ENCODE measurements around the gene MRPL33. TPM values are rescaled to one million over a fixed set of nuclear protein-coding genes. Genes with fewer than 3 reads are reported as not detected.
A peak's percentile ranks its signal among the peaks of the same experiment; 100 is the strongest.
"Not testable (repeated sequence)": the region's sequence is repeated elsewhere in the genome, so short reads cannot be mapped to it uniquely, and the experiment has no call there.

Gene MRPL33
- total and polyA plus RNA-seq, 5 donors from 2014 or later: 27.6 to 255 (median 244) TPM

DNA sequence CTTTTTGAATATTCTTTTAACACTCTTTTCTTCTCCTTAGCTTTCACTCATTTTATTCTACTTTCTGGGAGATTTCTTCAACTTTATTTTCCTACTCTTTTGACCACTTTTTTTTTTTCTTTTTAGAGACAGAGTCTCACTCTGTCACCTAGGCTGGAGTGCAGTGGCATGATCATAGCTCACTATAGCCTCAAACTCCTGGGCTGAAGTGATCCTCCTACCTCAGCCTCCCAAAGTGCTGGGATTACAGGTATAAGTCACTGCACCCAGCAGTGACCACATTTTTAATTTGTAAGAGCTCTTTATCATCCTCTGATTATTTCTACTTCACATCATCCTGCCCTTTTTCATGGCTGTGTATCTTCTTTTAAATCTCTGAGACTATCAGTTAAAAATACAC is 26.0 kb upstream of the MRPL33 start:
- H3K4me1 Mint-ChIP-seq; H3K27ac ChIP-seq (ENCODE audit: insufficient read depth, low read length, poor library complexity, severe bottlenecking); H3K36me3 ChIP-seq (ENCODE audit: control insufficient read depth, insufficient read depth, low read length); H3K4me3 ChIP-seq (ENCODE audit: low read depth, low read length); H3K27ac Mint-ChIP-seq; H3K27me3 ChIP-seq (ENCODE audit: control insufficient read depth, insufficient read depth, low read length); H3K4me1 ChIP-seq (ENCODE audit: control insufficient read depth, insufficient read depth, low read length, poor library complexity, severe bottlenecking); DNase-seq; H3K36me3 Mint-ChIP-seq; ATAC-seq (ENCODE audit: low read depth in 2 of 2): not testable (repeated sequence)
- Mint-ChIP-seq H3K9me3 (peaks cover 0 to 12% (median 3%) of the 10 kb centered on the region in 7 donors), H3K4me3 (peak overlapping the region in 1 of 4 donors; percentile 28), H3K27me3 (peaks cover 37% of the 10 kb centered on the region)
- peaks cover 7 to 11% of the 10 kb centered on the region in 2 experiments for H3K9me3 ChIP-seq (ENCODE audit: control insufficient read depth in 2 of 2, low read length in 2 of 2)

GRCh38 chr2:27746325-27746724 is 25.2 kb upstream of the MRPL33 start:
- peaks cover 31% of the 10 kb centered on the region for H3K27me3 Mint-ChIP-seq
- H3K27ac ChIP-seq (ENCODE audit: insufficient read depth, low read length, poor library complexity, severe bottlenecking): no peak overlapping the region
- H3K4me3 ChIP-seq (ENCODE audit: low read depth, low read length): no peak overlapping the region
- ATAC-seq (ENCODE audit: low read depth in 2 of 2) (no peak), DNase-seq (no peak)
- H3K9me3 ChIP-seq (ENCODE audit: control insufficient read depth in 2 of 2, low read length in 2 of 2): peaks cover 7 to 11% of the 10 kb centered on the region in 2 experiments
- H3K9me3 Mint-ChIP-seq: peaks cover 0 to 12% (median 3%) of the 10 kb centered on the region in 7 donors
- no peaks in the 10 kb centered on the region for H3K4me1 Mint-ChIP-seq
- no peak overlapping the region for H3K4me3 Mint-ChIP-seq
- peaks cover 4% of the 10 kb centered on the region for H3K36me3 Mint-ChIP-seq
- peaks cover 7% of the 10 kb centered on the region for H3K27me3 ChIP-seq (ENCODE audit: control insufficient read depth, insufficient read depth, low read length)
- H3K36me3 ChIP-seq (ENCODE audit: control insufficient read depth, insufficient read depth, low read length): no peaks in the 10 kb centered on the region
- no peaks in the 10 kb centered on the region for H3K4me1 ChIP-seq (ENCODE audit: control insufficient read depth, insufficient read depth, low read length, poor library complexity, severe bottlenecking)
- H3K27ac Mint-ChIP-seq: no peak overlapping the region

DNA sequence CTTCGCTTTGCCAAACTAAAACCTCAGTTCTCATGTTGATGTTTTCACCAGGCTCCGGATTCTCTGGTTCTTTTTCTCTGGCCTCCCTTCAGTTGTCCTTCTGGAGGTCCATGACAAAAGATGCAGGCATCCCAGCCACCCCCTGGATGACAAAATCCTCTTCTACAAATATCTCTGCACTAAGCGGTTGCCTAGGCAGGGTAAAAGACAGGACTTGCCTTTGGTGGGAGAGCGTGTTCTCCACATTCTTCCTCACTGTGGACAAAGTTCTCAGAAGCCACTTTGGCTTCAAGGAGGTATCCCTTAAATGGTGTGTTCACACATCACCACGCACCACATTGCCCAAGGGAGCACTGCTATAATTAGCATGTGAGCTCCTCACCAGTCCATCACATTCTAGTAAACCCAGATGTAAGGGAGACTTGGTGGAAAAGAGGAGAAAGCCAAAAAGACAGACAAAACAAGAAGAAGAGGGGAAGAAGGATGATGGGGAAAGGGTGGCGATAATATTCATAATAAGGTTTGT is 23.6 kb upstream of the MRPL33 start:
- Histone ChIP-seq H3K36me3 (ENCODE audit: control insufficient read depth, insufficient read depth, low read length) (no peaks in the 10 kb centered on the region), H3K4me1 (ENCODE audit: control insufficient read depth, insufficient read depth, low read length, poor library complexity, severe bottlenecking) (no peaks in the 10 kb centered on the region), H3K27me3 (ENCODE audit: control insufficient read depth, insufficient read depth, low read length) (peaks cover 7% of the 10 kb centered on the region), H3K4me3 (ENCODE audit: low read depth, low read length) (no peak overlapping the region), H3K9me3 (ENCODE audit: control insufficient read depth in 2 of 2, low read length in 2 of 2) (peaks cover 7 to 11% of the 10 kb centered on the region in 2 experiments), H3K27ac (ENCODE audit: insufficient read depth, low read length, poor library complexity, severe bottlenecking) (no peak overlapping the region)
- Mint-ChIP-seq H3K27ac (no peak overlapping the region), H3K9me3 (peaks cover 0 to 12% (median 3%) of the 10 kb centered on the region in 7 donors), H3K36me3 (peaks cover 4% of the 10 kb centered on the region), H3K4me3 (no peak overlapping the region), H3K27me3 (peaks cover 26% of the 10 kb centered on the region), H3K4me1 (no peaks in the 10 kb centered on the region)
- no peak for ATAC-seq (ENCODE audit: low read depth in 2 of 2)
- DNase-seq: no peak

GRCh38 chr2:27748803-27749554 is 22.5 kb upstream of the MRPL33 start:
- not testable (repeated sequence) for H3K27me3 ChIP-seq (ENCODE audit: control insufficient read depth, insufficient read depth, low read length); DNase-seq; H3K4me1 ChIP-seq (ENCODE audit: control insufficient read depth, insufficient read depth, low read length, poor library complexity, severe bottlenecking); H3K27ac Mint-ChIP-seq; H3K4me3 ChIP-seq (ENCODE audit: low read depth, low read length); H3K36me3 Mint-ChIP-seq; H3K36me3 ChIP-seq (ENCODE audit: control insufficient read depth, insufficient read depth, low read length); H3K27ac ChIP-seq (ENCODE audit: insufficient read depth, low read length, poor library complexity, severe bottlenecking); ATAC-seq (ENCODE audit: low read depth in 2 of 2); H3K4me1 Mint-ChIP-seq
- H3K9me3 ChIP-seq (ENCODE audit: control insufficient read depth in 2 of 2, low read length in 2 of 2): peaks cover 7 to 11% of the 10 kb centered on the region in 2 experiments
- peaks cover 32% of the 10 kb centered on the region for H3K27me3 Mint-ChIP-seq
- peaks cover 0 to 12% (median 3%) of the 10 kb centered on the region in 7 donors for H3K9me3 Mint-ChIP-seq
- peak overlapping the region in 1 of 4 donors; percentile 20 for H3K4me3 Mint-ChIP-seq

- H3K27ac Mint-ChIP-seq: no peak overlapping the region
- H3K4me1 Mint-ChIP-seq: peaks cover 0 to 10% (median 0%) of the 10 kb centered on the region in 4 donors
- peaks cover 20% of the 10 kb centered on the region for H3K27me3 Mint-ChIP-seq
- H3K4me3 ChIP-seq (ENCODE audit: low read depth, low read length): no peak overlapping the region
- H3K27ac ChIP-seq (ENCODE audit: insufficient read depth, low read length, poor library complexity, severe bottlenecking): no peak overlapping the region
- H3K36me3 ChIP-seq (ENCODE audit: control insufficient read depth, insufficient read depth, low read length): no peaks in the 10 kb centered on the region
- H3K27me3 ChIP-seq (ENCODE audit: control insufficient read depth, insufficient read depth, low read length): peaks cover 7% of the 10 kb centered on the region
- peaks cover 4% of the 10 kb centered on the region for H3K36me3 Mint-ChIP-seq
- H3K9me3 ChIP-seq (ENCODE audit: control insufficient read depth in 2 of 2, low read length in 2 of 2): peaks cover 7 to 11% of the 10 kb centered on the region in 2 experiments
- peaks cover 0 to 12% (median 3%) of the 10 kb centered on the region in 7 donors for H3K9me3 Mint-ChIP-seq
- no peak overlapping the region for H3K4me3 Mint-ChIP-seq
- no peaks in the 10 kb centered on the region for H3K4me1 ChIP-seq (ENCODE audit: control insufficient read depth, insufficient read depth, low read length, poor library complexity, severe bottlenecking)
- DNase-seq (no peak), ATAC-seq (ENCODE audit: low read depth in 2 of 2) (no peak)
Observed at GRCh38 chr2:27751377-27751776, 20.1 kb upstream of the MRPL33 start.

DNA sequence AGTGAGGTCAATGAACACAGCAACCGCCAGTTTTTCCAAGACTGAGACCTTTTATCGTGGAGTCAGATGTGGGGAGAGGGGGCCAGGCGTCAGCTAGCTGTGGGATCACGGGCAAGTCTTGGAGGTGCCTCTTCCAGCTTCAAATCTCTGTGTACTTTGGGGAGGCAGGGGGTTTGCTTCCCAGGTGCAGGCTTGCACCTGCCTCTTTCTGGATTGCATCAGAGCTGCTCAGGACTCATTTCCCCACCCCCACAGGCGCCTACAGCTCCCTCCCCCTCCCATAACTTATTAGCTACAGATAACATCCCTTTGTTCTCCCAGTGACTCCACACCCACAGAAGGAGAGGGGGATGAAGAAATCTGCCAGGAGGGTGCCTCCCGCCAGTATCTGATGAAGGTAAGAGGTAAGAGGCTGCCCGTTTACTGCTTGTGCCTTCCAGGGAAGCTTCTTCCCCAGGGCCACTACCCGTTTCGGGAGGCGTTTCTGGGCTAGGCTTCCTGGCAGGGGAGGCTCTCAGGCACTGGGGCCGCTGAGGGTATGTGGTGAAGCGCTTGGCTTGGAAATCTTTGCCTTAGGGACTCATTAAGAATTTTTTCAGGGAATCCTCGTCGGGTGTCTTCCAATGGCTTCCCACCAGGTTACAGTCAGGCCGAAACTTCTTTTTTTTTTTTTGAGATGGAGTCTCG is 18.8 kb upstream of the MRPL33 start:
- H3K27me3 ChIP-seq (ENCODE audit: control insufficient read depth, insufficient read depth, low read length): peaks cover 7% of the 10 kb centered on the region
- DNase-seq (no peak), ATAC-seq (ENCODE audit: low read depth in 2 of 2) (no peak)
- no peaks in the 10 kb centered on the region for H3K4me1 ChIP-seq (ENCODE audit: control insufficient read depth, insufficient read depth, low read length, poor library complexity, severe bottlenecking)
- H3K27ac Mint-ChIP-seq: peak overlapping the region in 1 of 3 donors; percentile 20
- H3K27me3 Mint-ChIP-seq: peaks cover 20% of the 10 kb centered on the region
- peaks cover 0 to 10% (median 0%) of the 10 kb centered on the region in 4 donors for H3K4me1 Mint-ChIP-seq
- peaks cover 0 to 12% (median 3%) of the 10 kb centered on the region in 7 donors for H3K9me3 Mint-ChIP-seq
- H3K4me3 ChIP-seq (ENCODE audit: low read depth, low read length): no peak overlapping the region
- H3K36me3 ChIP-seq (ENCODE audit: control insufficient read depth, insufficient read depth, low read length): no peaks in the 10 kb centered on the region
- H3K36me3 Mint-ChIP-seq: peaks cover 4% of the 10 kb centered on the region
- no peak overlapping the region for H3K4me3 Mint-ChIP-seq
- H3K9me3 ChIP-seq (ENCODE audit: control insufficient read depth in 2 of 2, low read length in 2 of 2): peaks cover 7 to 11% of the 10 kb centered on the region in 2 experiments
- H3K27ac ChIP-seq (ENCODE audit: insufficient read depth, low read length, poor library complexity, severe bottlenecking): no peak overlapping the region

- Mint-ChIP-seq H3K27ac (peak overlapping the region in 1 of 3 donors; percentile 25), H3K9me3 (peaks cover 0 to 7% (median 0%) of the 10 kb centered on the region in 7 donors), H3K27me3 (peaks cover 11% of the 10 kb centered on the region), H3K4me3 (no peak overlapping the region), H3K36me3 (no peaks in the 10 kb centered on the region), H3K4me1 (peaks cover 0 to 10% (median 0%) of the 10 kb centered on the region in 4 donors)
- no peaks in the 10 kb centered on the region for H3K4me1 ChIP-seq (ENCODE audit: control insufficient read depth, insufficient read depth, low read length, poor library complexity, severe bottlenecking)
- peak; percentile 69 to 74 for ATAC-seq (ENCODE audit: low read depth in 2 of 2)
- H3K4me3 ChIP-seq (ENCODE audit: low read depth, low read length): no peak overlapping the region
- peaks cover 3 to 5% of the 10 kb centered on the region in 2 experiments for H3K9me3 ChIP-seq (ENCODE audit: control insufficient read depth in 2 of 2, low read length in 2 of 2)
- H3K27ac ChIP-seq (ENCODE audit: insufficient read depth, low read length, poor library complexity, severe bottlenecking): no peak overlapping the region
- no peaks in the 10 kb centered on the region for H3K36me3 ChIP-seq (ENCODE audit: control insufficient read depth, insufficient read depth, low read length)
- DNase-seq: peak; percentile 15 to 71 (median 55)
- peaks cover 4% of the 10 kb centered on the region for H3K27me3 ChIP-seq (ENCODE audit: control insufficient read depth, insufficient read depth, low read length)
Observed at GRCh38 chr2:27754138-27754588, 17.4 kb upstream of the MRPL33 start.

All from CD4-positive, CD25-positive, alpha-beta regulatory T cell (primary cell).